GM12892 (cell line): ENCODE measurements around the gene OTOS.

Source experiments
- POLR2A ChIP-seq: IDR thresholded peaks from 2 replicates; pipeline ENCODE4 v1.6.1; 2011; ENCODE audit warnings: low read depth, low read length, control low read depth
- POLR2AphosphoS5 ChIP-seq: IDR thresholded peaks from 2 replicates; pipeline ENCODE4 v1.6.1; 2011; ENCODE audit warnings: low read depth, low read length, control low read depth

- TF ChIP-seq POLR2A = no peak
- no peak for TF ChIP-seq POLR2AphosphoS5
Observed at GRCh38 chr2:240149943-240150784, 9.7 kb upstream of the OTOS start.
